ENCODE results near the gene TMEM72. TPM values are rescaled to one million over a fixed set of nuclear protein-coding genes. Genes with fewer than 3 reads are reported as not detected.
A peak's percentile ranks its signal among the peaks of the same experiment; 100 is the strongest.

Gene TMEM72
- total RNA-seq, 1 donor from 2014 or later, result not detected

- DNase-seq (ENCODE audit: low spot score), result peak; percentile 66
- intact Hi-C loops (cut with DNase I), result loop anchor here (5.0 kb wide), 1 partner anchor 61 kb away; no protein-coding TSS in a partner anchor
These were observed 19.9 kb downstream of the TMEM72 start for GRCh38 chr10:44930904-44931620.

DNA sequence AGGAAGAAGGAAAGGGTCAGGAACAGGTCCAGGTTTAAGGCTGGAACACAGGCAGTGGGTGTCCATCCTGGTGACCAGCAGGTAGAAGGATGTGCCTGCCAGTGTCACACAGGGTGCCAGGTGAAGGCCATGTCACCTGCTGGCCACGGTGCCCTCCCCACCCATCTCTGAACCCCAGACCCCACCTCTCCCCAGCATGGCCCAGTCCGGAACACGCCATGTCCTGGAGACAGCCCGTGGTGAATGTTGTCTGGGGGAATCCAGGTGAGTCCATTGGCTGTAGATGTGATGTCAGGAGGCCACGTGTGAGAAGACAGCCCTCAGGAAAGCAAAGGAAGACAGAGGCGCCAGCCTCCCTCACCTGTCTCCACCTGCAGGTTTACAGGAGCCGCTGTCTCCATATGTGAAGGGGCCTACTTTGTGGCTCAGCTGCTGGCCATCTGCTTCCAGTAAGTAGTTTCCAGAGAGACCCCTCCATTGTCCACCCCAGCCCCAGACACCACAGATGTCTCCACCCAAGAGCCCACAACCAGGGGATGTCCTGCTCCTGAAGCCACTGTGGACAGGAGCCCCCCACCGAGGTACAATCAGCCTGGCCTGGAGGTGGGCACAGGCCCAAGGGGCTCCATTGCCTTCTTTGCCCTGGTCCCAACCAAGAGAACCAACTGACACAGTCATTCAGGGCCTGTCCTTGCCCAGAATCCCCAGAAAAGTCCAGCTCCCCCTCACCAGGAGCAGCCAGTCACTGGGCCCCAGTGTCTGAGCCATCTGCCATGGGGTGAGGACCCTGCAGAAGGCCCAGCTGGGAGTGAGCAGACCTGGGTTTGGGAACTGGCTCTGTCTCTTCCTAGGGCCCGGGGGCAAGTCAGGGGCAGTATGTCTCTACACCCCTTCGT lies 20.7 kb downstream of the TMEM72 start:
- intact Hi-C loops (cut with DNase I), result loop anchor here (1.0 to 5.0 kb wide), 2 partner anchors 43 to 60 kb away; no protein-coding TSS in a partner anchor
- DNase-seq (ENCODE audit: low spot score), result peak; percentile 63

DNA sequence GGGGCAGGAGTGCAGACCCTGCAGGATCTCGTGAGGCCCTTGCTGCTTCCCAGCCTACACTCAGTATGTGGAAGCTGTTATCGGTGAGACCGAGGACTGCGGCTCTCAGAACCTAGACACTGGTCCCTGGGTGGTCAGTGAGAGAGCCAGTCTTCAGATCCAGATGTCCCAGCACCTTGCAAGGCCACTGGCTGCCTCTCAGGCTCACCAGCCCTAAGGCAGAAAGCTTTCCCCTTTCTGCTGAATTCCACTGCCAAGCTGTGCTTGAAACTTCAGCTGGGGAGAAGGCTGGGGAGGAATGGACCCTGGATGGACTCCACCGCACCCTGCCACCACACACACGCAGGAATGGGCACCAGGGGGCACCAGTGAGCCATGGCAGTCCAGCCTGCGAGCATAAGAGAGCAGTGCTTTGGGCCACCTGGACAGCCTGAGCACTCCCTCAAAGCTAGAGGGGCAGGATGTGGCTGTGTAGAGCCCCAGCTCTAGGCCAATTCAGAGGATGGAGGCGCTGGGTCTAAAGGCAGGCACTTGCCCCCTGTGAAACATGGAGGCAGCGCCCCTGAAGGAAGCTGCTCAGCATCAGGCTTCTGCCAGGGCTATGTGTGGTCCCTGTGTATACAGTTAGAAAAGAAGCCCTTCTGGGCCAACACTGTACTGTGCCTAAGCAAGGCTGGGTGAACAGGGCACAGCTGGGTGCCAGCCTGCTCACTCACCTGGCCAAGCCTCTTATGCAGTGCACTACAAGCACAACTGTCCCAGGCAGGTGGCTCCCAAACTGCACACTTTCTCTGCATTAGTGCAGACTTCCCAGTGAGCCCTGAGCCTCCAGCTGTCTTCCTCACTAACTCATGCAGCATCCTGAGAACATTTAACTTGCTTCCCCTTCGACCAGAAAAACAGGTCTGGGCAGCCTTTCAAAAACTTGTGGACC lies 21.6 kb downstream of the TMEM72 start:
- intact Hi-C loops (cut with DNase I), result loop anchor here (1.0 to 5.0 kb wide), 2 partner anchors 43 to 60 kb away; no protein-coding TSS in a partner anchor

GRCh38 chr10:44933451-44934321 lies 22.5 kb downstream of the TMEM72 start:
- DNase-seq (ENCODE audit: low spot score), result peak; percentile 68
- intact Hi-C loops (cut with DNase I), result loop anchor here (5.0 kb wide), 1 partner anchor 59 kb away; no protein-coding TSS in a partner anchor

More for the DNA sequence above, 21.6 kb downstream of the TMEM72 start:
- DNase-seq (ENCODE audit: low spot score), result peak; percentile 91

DNA sequence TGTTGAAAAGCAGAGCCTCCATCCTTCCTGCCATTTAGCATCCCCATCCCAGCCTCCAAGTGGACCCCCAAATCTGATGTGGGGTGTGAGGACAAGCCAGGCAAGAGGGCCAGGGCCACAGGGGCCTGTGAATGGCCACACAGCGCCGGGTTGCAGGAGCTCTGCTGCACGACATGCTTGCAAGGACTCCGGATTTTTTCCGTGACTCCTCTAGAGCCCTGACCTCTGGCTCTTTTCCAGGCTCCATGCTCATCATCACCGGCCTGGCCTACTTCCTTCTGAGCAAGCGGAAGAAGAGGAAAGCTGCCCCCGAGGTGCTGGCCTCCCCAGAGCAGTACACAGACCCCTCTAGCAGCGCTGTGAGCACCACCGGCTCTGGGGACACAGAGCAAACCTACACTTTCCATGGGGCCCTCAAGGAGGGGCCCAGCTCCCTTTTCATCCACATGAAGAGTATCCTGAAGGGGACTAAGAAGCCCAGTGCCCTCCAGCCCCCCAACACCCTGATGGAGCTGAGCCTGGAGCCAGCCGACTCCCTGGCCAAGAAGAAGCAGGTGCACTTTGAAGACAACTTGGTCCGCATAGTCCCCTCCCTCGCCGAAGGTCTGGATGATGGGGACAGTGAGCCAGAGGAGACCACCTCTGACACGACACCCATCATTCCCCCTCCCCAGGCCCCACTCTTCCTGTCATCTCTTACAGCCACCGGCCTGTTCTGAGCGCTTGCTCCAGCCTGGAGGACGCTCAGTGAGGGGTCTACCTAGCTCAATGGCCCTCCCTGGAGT lies 23.5 kb downstream of the TMEM72 start:
- intact Hi-C loops (cut with DNase I), result loop anchor here (5.0 kb wide), 1 partner anchor 58 kb away; no protein-coding TSS in a partner anchor
- peak; percentile 67 for DNase-seq (ENCODE audit: low spot score)

GRCh38 chr10:44935201-44935965 lies 24.2 kb downstream of the TMEM72 start:
- DNase-seq (ENCODE audit: low spot score), result peak; percentile 83
- intact Hi-C loops (cut with DNase I), result no loop called here

GRCh38 chr10:44935966-44936295 lies 24.8 kb downstream of the TMEM72 start:
- no peak for DNase-seq (ENCODE audit: low spot score)
- intact Hi-C loops (cut with DNase I), result no loop called here

GRCh38 chr10:44936314-44936975 lies 25.3 kb downstream of the TMEM72 start:
- intact Hi-C loops (cut with DNase I), result no loop called here
- peak; percentile 47 for DNase-seq (ENCODE audit: low spot score)

DNA sequence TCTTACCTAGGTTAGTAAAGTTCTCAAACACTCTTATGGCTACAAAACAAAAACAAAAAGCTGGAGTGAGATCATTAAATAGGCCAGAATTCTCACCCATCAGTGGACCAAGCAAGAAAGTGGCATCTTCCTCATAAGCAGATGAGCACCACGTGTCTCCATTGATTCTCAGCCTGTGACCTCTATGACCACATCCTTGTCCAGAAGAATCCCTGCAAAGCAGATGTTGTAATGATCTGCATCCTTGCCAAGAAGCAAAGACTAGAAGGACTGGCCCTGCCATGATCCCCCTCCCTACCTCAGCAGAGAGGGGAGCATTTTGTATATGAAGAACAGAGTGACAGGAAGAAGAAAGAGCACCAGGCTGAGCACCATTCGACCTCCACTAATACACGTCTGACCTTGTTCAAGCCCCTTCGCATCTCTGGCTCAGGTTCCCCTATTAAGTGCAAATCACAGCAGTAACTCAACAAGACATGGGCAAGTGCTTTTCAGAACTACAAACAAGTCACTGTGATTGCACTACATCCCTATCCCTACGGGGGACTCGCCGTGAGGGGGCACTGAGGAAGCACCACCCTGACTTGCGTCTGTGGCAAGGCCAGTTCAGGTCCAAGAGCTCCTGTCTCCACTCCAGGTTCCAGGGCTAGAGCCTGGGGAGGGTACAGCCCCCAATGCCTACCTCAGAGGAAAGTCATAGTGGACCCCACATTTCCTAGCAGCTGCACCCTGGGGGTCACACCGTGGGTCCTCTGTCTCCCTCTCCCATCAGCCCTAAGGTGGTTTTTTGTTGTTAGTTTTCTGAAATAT lies 26.3 kb downstream of the TMEM72 start:
- DNase-seq (ENCODE audit: low spot score), result peak; percentile 60
- intact Hi-C loops (cut with DNase I), result no loop called here

GRCh38 chr10:44938956-44939355 lies 27.8 kb downstream of the TMEM72 start:
- intact Hi-C loops (cut with DNase I), result no loop called here
- no peak for DNase-seq (ENCODE audit: low spot score)

DNA sequence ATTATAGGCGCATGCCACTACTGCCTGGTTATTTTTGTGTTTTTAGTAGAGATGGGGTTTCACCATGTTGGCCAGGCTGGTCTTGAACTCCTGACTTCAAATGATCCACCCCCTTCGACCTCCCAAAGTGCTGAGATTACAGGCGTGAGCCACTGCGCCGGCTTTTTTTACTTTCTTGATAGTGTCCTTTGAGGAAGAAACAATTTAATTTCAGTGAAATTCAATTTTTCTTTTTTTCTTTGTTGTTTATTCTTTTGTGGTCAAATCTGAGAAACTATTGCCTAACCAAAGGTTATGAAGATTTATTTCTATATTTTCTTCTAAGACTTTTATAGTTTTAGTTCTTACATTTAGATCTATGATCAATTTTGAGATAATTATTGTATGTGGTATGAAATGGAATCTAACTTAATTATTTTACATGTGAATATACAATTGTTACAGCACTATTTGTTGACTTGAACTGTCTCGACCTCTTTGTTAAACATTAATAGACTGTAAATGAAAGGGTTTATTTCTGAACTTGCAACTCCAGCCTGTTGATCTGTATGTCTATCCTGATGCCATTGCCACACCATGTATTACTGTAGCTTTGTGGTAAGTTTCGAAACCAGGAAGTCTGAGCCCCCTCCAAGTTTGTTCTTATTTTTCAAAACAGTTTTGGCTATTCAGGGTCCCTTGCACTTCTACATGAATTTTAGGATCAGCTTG lies 28.7 kb downstream of the TMEM72 start:
- peak; percentile 46 for DNase-seq (ENCODE audit: low spot score)
- intact Hi-C loops (cut with DNase I), result no loop called here

DNA sequence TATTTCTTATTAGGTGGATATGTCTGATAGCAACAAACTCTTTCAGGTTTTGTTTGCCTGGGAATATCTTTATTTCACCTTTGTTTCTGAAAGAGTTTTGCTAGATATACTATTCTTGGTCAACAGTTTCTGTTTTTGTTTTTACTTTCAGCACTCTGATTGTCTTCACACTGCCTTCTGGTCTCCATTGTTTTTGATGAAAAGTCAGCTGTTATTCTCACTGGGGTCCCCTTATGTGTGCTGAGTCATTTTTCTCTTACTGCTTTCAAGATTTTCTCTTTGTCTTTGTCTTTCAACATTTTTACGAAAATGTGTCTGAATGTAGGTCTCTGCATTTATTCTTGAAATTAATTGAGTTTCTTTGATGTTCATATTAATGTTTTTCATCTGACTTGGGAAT lies 33.2 kb downstream of the TMEM72 start:
- intact Hi-C loops (cut with DNase I), result no loop called here
- DNase-seq (ENCODE audit: low spot score), result no peak

GRCh38 chr10:44946205-44946604 lies 35.1 kb downstream of the TMEM72 start:
- intact Hi-C loops (cut with DNase I), result no loop called here
- DNase-seq (ENCODE audit: low spot score), result peak; percentile 39

DNA sequence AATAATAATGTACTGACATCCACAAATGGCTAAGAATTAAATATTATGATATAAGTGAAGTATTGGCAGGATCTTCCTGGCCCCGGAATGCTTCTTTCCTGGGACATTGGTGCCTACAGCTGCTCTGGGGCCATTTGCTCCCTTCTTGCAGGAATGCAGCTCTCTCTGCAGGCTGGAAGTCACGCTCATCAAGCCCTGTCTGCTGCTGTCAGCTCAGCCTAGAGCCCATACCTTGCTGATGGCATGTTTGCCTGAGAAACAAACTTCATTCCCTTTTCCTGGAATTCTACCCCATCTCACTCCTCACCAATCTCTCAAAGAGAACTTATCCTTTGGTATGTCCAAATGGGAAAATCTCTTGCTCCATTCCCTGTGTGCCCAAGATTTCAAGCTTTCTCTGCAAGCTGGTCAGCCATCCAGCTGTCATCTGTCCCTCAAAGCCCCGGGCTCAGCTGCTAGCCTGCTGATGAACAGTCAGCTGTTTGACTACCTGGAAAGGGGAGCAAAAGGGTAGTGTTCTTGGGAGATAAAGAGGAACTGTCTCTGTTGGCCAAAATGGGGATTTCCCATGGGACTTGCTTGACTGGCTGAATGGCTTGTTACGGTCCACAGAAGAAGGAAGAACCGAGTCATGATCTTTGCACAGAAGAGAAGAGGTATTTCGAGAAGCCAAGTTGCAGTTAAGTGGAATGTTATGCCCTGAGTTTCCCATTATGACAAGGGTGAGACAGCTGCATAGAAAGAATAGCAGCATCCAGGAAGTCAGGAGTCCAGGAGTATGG lies 36.4 kb downstream of the TMEM72 start:
- intact Hi-C loops (cut with DNase I), result no loop called here
- DNase-seq (ENCODE audit: low spot score), result peak; percentile 49
